A549 (cell line): Measurements from ENCODE around the gene DXO.

Experiments used
- CEBPB ChIP-seq, 2 experiments: fragments of >200 bp in 1 of 2; sonication (Bioruptor Twin) in 1 of 2; formaldehyde crosslinking in 1 of 2; IDR thresholded peaks; 2 replicates each; pipeline ENCODE4 v1.6.1; 2012 to 2016
- CTCF ChIP-seq: fragments of >200 bp; sonication (Bioruptor Twin); formaldehyde crosslinking; IDR thresholded peaks from 3 replicates; pipeline ENCODE4 v1.5.1; 2016
- EP300 ChIP-seq, 2 experiments: fragments of >200 bp; sonication (Bioruptor Twin); formaldehyde crosslinking; IDR thresholded peaks; 2 replicates in 1 of 2; 3 replicates in 1 of 2; pipeline ENCODE4 v1.6.1; 2016 to 2017
- TF ChIP-seq, protein P1 (sequence below): fragments of 200-600 bp; sonication (generic); IDR thresholded peaks from 2 replicates; pipeline ENCODE4 v1.6.1; 2016; ENCODE audit warnings: antibody characterized with exemption, mild to moderate bottlenecking, moderate library complexity

GRCh38 chr6:31922942-31923341, 49.0 kb downstream of the DXO start:
- TF ChIP-seq CTCF (no peak), CEBPB (IDR thresholded peaks at IDR 0.05) (no peak), EP300 (IDR thresholded peaks at IDR 0.05) (no peak)
- TF ChIP-seq, protein P1, sequence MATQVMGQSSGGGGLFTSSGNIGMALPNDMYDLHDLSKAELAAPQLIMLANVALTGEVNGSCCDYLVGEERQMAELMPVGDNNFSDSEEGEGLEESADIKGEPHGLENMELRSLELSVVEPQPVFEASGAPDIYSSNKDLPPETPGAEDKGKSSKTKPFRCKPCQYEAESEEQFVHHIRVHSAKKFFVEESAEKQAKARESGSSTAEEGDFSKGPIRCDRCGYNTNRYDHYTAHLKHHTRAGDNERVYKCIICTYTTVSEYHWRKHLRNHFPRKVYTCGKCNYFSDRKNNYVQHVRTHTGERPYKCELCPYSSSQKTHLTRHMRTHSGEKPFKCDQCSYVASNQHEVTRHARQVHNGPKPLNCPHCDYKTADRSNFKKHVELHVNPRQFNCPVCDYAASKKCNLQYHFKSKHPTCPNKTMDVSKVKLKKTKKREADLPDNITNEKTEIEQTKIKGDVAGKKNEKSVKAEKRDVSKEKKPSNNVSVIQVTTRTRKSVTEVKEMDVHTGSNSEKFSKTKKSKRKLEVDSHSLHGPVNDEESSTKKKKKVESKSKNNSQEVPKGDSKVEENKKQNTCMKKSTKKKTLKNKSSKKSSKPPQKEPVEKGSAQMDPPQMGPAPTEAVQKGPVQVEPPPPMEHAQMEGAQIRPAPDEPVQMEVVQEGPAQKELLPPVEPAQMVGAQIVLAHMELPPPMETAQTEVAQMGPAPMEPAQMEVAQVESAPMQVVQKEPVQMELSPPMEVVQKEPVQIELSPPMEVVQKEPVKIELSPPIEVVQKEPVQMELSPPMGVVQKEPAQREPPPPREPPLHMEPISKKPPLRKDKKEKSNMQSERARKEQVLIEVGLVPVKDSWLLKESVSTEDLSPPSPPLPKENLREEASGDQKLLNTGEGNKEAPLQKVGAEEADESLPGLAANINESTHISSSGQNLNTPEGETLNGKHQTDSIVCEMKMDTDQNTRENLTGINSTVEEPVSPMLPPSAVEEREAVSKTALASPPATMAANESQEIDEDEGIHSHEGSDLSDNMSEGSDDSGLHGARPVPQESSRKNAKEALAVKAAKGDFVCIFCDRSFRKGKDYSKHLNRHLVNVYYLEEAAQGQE = no peak
